HEK293 (cell line): ENCODE results near the gene SERINC2.

Experiments
- CTCF ChIA-PET: fragments of 350-600 bp; formaldehyde crosslinking; extraction: SDS; loops from one replicate; lab custom pipeline; 2021; ENCODE audit warnings: antibody characterized with exemption; lab: Yijun Ruan, JAX
- POLR2A ChIA-PET: fragments of 300-600 bp; formaldehyde crosslinking; extraction: SDS; loops from one replicate; lab custom pipeline; 2020; ENCODE audit warnings: antibody characterized with exemption, inconsistent platforms; lab: Yijun Ruan, JAX
- H3K27ac ChIP-seq: fragments of 200-500 bp; sonication (Bioruptor generic); 2 replicates; pipeline ENCODE4 v1.5.1; 2014; ENCODE audit warnings: low read depth, low read length, control low read depth, inconsistent platforms; ENCODE audit errors: extremely low read depth
- H3K36me3 ChIP-seq, 2 experiments: fragments of 200-500 bp in 1 of 2; sonication (Bioruptor generic) in 1 of 2; 1 replicate in 1 of 2; 2 replicates in 1 of 2; pipeline ENCODE4 v1.5.1; 2014 to 2017; ENCODE audit warnings: inconsistent platforms in 2 of 2, low read length in 2 of 2; ENCODE audit not compliant: control insufficient read depth in 2 of 2, insufficient read depth in 1 of 2
- H3K4me1 ChIP-seq: fragments of 200-500 bp; sonication (Bioruptor generic); 2 replicates; pipeline ENCODE4 v1.5.1; 2014; ENCODE audit warnings: mild to moderate bottlenecking, low read length, inconsistent platforms; ENCODE audit not compliant: control insufficient read depth, insufficient read depth
- H3K4me3 ChIP-seq: 2 replicates; pipeline ENCODE4 v1.5.1; 2011; ENCODE audit warnings: low read depth, mild to moderate bottlenecking, control low read depth, low read length, moderate library complexity
- H3K9me3 ChIP-seq: fragments of 200-500 bp; sonication (Bioruptor generic); 2 replicates; pipeline ENCODE4 v1.5.1; 2014; ENCODE audit warnings: low read depth, low read length, inconsistent platforms; ENCODE audit not compliant: control insufficient read depth, insufficient read depth
- GLI2 ChIP-seq: fragments of 450-650 bp; formaldehyde crosslinking; IDR thresholded peaks from 2 replicates; pipeline ENCODE4; 2017; ENCODE audit warnings: missing biosample characterization, missing genetic modification characterization, low read depth, borderline replicate concordance
- HOXA7 ChIP-seq: sonication (generic); formaldehyde crosslinking; IDR thresholded peaks from 2 replicates; pipeline ENCODE4 v1.8.1; 2022; ENCODE audit warnings: missing genetic modification reagents, borderline replicate concordance
- HOXC10 ChIP-seq: sonication (generic); formaldehyde crosslinking; IDR thresholded peaks from 2 replicates; pipeline ENCODE4 v1.8.1; 2023; ENCODE audit warnings: mild to moderate bottlenecking, missing genetic modification reagents
- KLF1 ChIP-seq: fragments of 450-650 bp; formaldehyde crosslinking; IDR thresholded peaks from 2 replicates; pipeline ENCODE4 v1.5.1; 2016; ENCODE audit warnings: missing biosample characterization, missing genetic modification characterization
- KLF7 ChIP-seq: fragments of 450-650 bp; formaldehyde crosslinking; IDR thresholded peaks from 2 replicates; pipeline ENCODE4 v1.5.1; 2016; ENCODE audit warnings: missing biosample characterization, missing genetic modification characterization, borderline replicate concordance
- MYNN ChIP-seq: fragments of 450-650 bp; formaldehyde crosslinking; IDR thresholded peaks from 2 replicates; pipeline ENCODE4 v1.5.1; 2016; ENCODE audit warnings: missing biosample characterization, missing genetic modification characterization, borderline replicate concordance
- PATZ1 ChIP-seq: fragments of 450-650 bp; formaldehyde crosslinking; IDR thresholded peaks from 2 replicates; pipeline ENCODE4 v1.5.1; 2016; ENCODE audit warnings: missing biosample characterization, missing genetic modification characterization
- SALL2 ChIP-seq: fragments of 450-650 bp; formaldehyde crosslinking; IDR thresholded peaks from 2 replicates; pipeline ENCODE4 v1.5.0; 2017; ENCODE audit warnings: missing biosample characterization, mild to moderate bottlenecking, missing genetic modification characterization, borderline replicate concordance
- SETDB1 ChIP-seq: IDR thresholded peaks from one replicate; pipeline ENCODE4 v1.6.1; 2017; ENCODE audit warnings: mild to moderate bottlenecking, low read length, moderate library complexity, mixed read lengths; ENCODE audit not compliant: insufficient read length
- SP3 ChIP-seq: fragments of 450-650 bp; formaldehyde crosslinking; IDR thresholded peaks from 2 replicates; pipeline ENCODE4 v1.5.1; 2016; ENCODE audit warnings: missing biosample characterization, missing genetic modification characterization
- ZBTB48 ChIP-seq: fragments of 450-650 bp; formaldehyde crosslinking; IDR thresholded peaks from 2 replicates; pipeline ENCODE4 v1.5.1; 2016; ENCODE audit warnings: missing biosample characterization, missing genetic modification characterization
- ZBTB8A ChIP-seq: fragments of 450-650 bp; formaldehyde crosslinking; IDR thresholded peaks from 2 replicates; pipeline ENCODE4 v1.5.1; 2016; ENCODE audit warnings: missing biosample characterization, missing genetic modification characterization
- ZFP41 ChIP-seq: fragments of 450-650 bp; formaldehyde crosslinking; IDR thresholded peaks from 2 replicates; pipeline ENCODE4 v1.5.1; 2016; ENCODE audit warnings: missing biosample characterization, missing genetic modification characterization, borderline replicate concordance
- ZNF133 ChIP-seq: fragments of 450-650 bp; formaldehyde crosslinking; IDR thresholded peaks from 2 replicates; pipeline ENCODE4 v1.5.1; 2016; ENCODE audit warnings: missing biosample characterization, missing genetic modification characterization
- ZNF138 ChIP-seq: fragments of 450-650 bp; formaldehyde crosslinking; IDR thresholded peaks from 2 replicates; pipeline ENCODE4 v1.5.1; 2016; ENCODE audit warnings: missing biosample characterization, missing genetic modification characterization, borderline replicate concordance
- ZNF140 ChIP-seq: fragments of 450-650 bp; formaldehyde crosslinking; IDR thresholded peaks from 2 replicates; pipeline ENCODE4 v1.5.1; 2016; ENCODE audit warnings: missing biosample characterization, missing genetic modification characterization
- ZNF155 ChIP-seq: fragments of 450-650 bp; formaldehyde crosslinking; IDR thresholded peaks from 2 replicates; pipeline ENCODE4 v1.5.1; 2016; ENCODE audit warnings: missing biosample characterization, missing genetic modification characterization
- ZNF174 ChIP-seq: fragments of 450-650 bp; formaldehyde crosslinking; IDR thresholded peaks from 2 replicates; pipeline ENCODE4 v1.5.0; 2017; ENCODE audit warnings: missing biosample characterization, mild to moderate bottlenecking, missing genetic modification characterization
- ZNF211 ChIP-seq: fragments of 450-650 bp; formaldehyde crosslinking; IDR thresholded peaks from 2 replicates; pipeline ENCODE4 v1.5.1; 2016; ENCODE audit warnings: low read depth, missing biosample characterization, missing genetic modification characterization
- ZNF248 ChIP-seq: fragments of 450-650 bp; formaldehyde crosslinking; IDR thresholded peaks from 2 replicates; pipeline ENCODE4 v1.5.1; 2017; ENCODE audit warnings: missing biosample characterization, missing genetic modification characterization
- ZNF26 ChIP-seq: fragments of 450-650 bp; formaldehyde crosslinking; IDR thresholded peaks from 2 replicates; pipeline ENCODE4 v1.5.1; 2016; ENCODE audit warnings: missing biosample characterization, missing genetic modification characterization
- ZNF280D ChIP-seq: fragments of 450-650 bp; formaldehyde crosslinking; IDR thresholded peaks from 2 replicates; pipeline ENCODE4 v1.5.1; 2016; ENCODE audit warnings: missing biosample characterization, missing genetic modification characterization
- ZNF292 ChIP-seq: fragments of 450-650 bp; formaldehyde crosslinking; IDR thresholded peaks from 2 replicates; pipeline ENCODE4 v1.5.1; 2016; ENCODE audit warnings: low read depth, missing biosample characterization, missing genetic modification characterization, borderline replicate concordance
- ZNF311 ChIP-seq: fragments of 450-650 bp; formaldehyde crosslinking; IDR thresholded peaks from 2 replicates; pipeline ENCODE4 v1.5.1; 2017; ENCODE audit warnings: missing biosample characterization, missing genetic modification characterization, borderline replicate concordance
- ZNF510 ChIP-seq: fragments of 450-650 bp; formaldehyde crosslinking; IDR thresholded peaks from 2 replicates; pipeline ENCODE4 v1.5.1; 2018; ENCODE audit warnings: mild to moderate bottlenecking, missing genetic modification characterization, missing biosample characterization; ENCODE audit not compliant: insufficient replicate concordance
- ZNF514 ChIP-seq: fragments of 450-650 bp; formaldehyde crosslinking; IDR thresholded peaks from 2 replicates; pipeline ENCODE4 v1.5.1; 2016; ENCODE audit warnings: missing biosample characterization, missing genetic modification characterization
- ZNF548 ChIP-seq: fragments of 450-650 bp; formaldehyde crosslinking; IDR thresholded peaks from 2 replicates; pipeline ENCODE4 v1.5.1; 2016; ENCODE audit warnings: missing biosample characterization, missing genetic modification characterization
- ZNF571 ChIP-seq: fragments of 450-650 bp; formaldehyde crosslinking; IDR thresholded peaks from 2 replicates; pipeline ENCODE4 v1.5.0; 2017; ENCODE audit warnings: missing biosample characterization, missing genetic modification characterization
- ZNF658 ChIP-seq: fragments of 450-650 bp; formaldehyde crosslinking; IDR thresholded peaks from 2 replicates; pipeline ENCODE4; 2016; ENCODE audit warnings: missing biosample characterization, missing genetic modification characterization
- ZNF677 ChIP-seq: fragments of 450-650 bp; IDR thresholded peaks from 2 replicates; pipeline ENCODE4 v1.5.0; 2018; ENCODE audit warnings: missing biosample characterization, mild to moderate bottlenecking, missing genetic modification characterization, moderate library complexity
- ZNF76 ChIP-seq: fragments of 450-650 bp; formaldehyde crosslinking; IDR thresholded peaks from 2 replicates; pipeline ENCODE4; 2016; ENCODE audit warnings: low read depth, missing biosample characterization, missing genetic modification characterization, borderline replicate concordance
- ZNF777 ChIP-seq: fragments of 450-650 bp; formaldehyde crosslinking; IDR thresholded peaks from 2 replicates; pipeline ENCODE4 v1.5.1; 2017; ENCODE audit warnings: missing biosample characterization, missing genetic modification characterization, borderline replicate concordance
- ZSCAN16 ChIP-seq: fragments of 450-650 bp; formaldehyde crosslinking; IDR thresholded peaks from 2 replicates; pipeline ENCODE4 v1.5.1; 2016; ENCODE audit warnings: missing biosample characterization, missing genetic modification characterization
- ZSCAN30 ChIP-seq: fragments of 450-650 bp; IDR thresholded peaks from 2 replicates; pipeline ENCODE4 v1.5.1; 2018; ENCODE audit warnings: missing biosample characterization, mild to moderate bottlenecking, missing genetic modification characterization, moderate library complexity

SERINC2 gene

GRCh38 chr1:31394584-31395193, 18.3 kb upstream of the SERINC2 start:
- CTCF ChIA-PET: interaction anchor here (0.5 to 7.5 kb wide), 42 partner anchors 8 to 439 kb away, joined by 3 to 146 read pairs (median 4); partner anchors contain the start of genes FABP3, HCRTR1 and SERINC2
- POLR2A ChIA-PET: interaction anchor here (0.5 to 2.2 kb wide), 4 partner anchors 10 to 118 kb away, joined by 3 to 6 read pairs (median 4); partner anchors contain the start of genes SNRNP40 and ZCCHC17
- Histone ChIP-seq H3K36me3 (no peaks in the 10 kb centered on the region), H3K9me3 (no peaks in the 10 kb centered on the region), H3K27ac (no peak overlapping the region), H3K4me3 (peak overlapping the region; percentile 27), H3K4me1 (no peaks in the 10 kb centered on the region)
- TF ChIP-seq SETDB1: no peak
- no peak for TF ChIP-seq ZNF280D (tag by site-specific recombination)
- 0 out of 2 replicates have a peak, but pooled peaks have one; percentile 21 for TF ChIP-seq SP3
- TF ChIP-seq ZNF248: no peak
- TF ChIP-seq ZNF211 (tag by site-specific recombination): no peak
- TF ChIP-seq ZNF138 (tag by site-specific recombination): no peak
- TF ChIP-seq ZNF174 (tag by site-specific recombination): no peak
- no peak for TF ChIP-seq ZNF514 (tag by site-specific recombination)
- TF ChIP-seq ZNF140 (tag by site-specific recombination): no peak
- no peak for TF ChIP-seq ZNF133
- TF ChIP-seq ZNF658 (tag by site-specific recombination): no peak
- no peak for TF ChIP-seq ZFP41 (tag by site-specific recombination)
- no peak for TF ChIP-seq KLF7 (tag by site-specific recombination)
- TF ChIP-seq GLI2: no peak
- TF ChIP-seq ZSCAN16 (tag by site-specific recombination): no peak
- TF ChIP-seq HOXC10 (CRISPR knock-in tag): no peak
- TF ChIP-seq ZNF292: no peak
- no peak for TF ChIP-seq ZNF777
- no peak for TF ChIP-seq ZNF155 (tag by site-specific recombination)
- no peak for TF ChIP-seq MYNN
- TF ChIP-seq ZNF571 (tag by site-specific recombination): no peak
- peak; percentile 92 for TF ChIP-seq ZBTB8A (tag by site-specific recombination)
- TF ChIP-seq SALL2 (tag by site-specific recombination): no peak
- no peak for TF ChIP-seq ZNF548 (tag by site-specific recombination)
- TF ChIP-seq ZNF311 (tag by site-specific recombination): no peak
- TF ChIP-seq ZNF76 (tag by site-specific recombination): no peak
- peak; percentile 51 for TF ChIP-seq PATZ1 (tag by site-specific recombination)
- no peak; the same call in 1 of the 2 replicates for TF ChIP-seq ZBTB48 (tag by site-specific recombination)
- no peak for TF ChIP-seq HOXA7
- TF ChIP-seq KLF1 (tag by site-specific recombination): no peak
- TF ChIP-seq ZNF510: no peak
- TF ChIP-seq ZSCAN30: peak; percentile 68; the same call in 1 of the 2 replicates
- no peak for TF ChIP-seq ZNF677 (tag by site-specific recombination)
- no peak for TF ChIP-seq ZNF26 (tag by site-specific recombination)
